ENCODE measurements around the gene APEX1. TPM values are rescaled to one million over a fixed set of nuclear protein-coding genes. Genes with fewer than 3 reads are reported as not detected.

APEX1 gene
- total RNA-seq, 4 donors from 2014 or later: 108 to 172 (median 137) TPM

DNA sequence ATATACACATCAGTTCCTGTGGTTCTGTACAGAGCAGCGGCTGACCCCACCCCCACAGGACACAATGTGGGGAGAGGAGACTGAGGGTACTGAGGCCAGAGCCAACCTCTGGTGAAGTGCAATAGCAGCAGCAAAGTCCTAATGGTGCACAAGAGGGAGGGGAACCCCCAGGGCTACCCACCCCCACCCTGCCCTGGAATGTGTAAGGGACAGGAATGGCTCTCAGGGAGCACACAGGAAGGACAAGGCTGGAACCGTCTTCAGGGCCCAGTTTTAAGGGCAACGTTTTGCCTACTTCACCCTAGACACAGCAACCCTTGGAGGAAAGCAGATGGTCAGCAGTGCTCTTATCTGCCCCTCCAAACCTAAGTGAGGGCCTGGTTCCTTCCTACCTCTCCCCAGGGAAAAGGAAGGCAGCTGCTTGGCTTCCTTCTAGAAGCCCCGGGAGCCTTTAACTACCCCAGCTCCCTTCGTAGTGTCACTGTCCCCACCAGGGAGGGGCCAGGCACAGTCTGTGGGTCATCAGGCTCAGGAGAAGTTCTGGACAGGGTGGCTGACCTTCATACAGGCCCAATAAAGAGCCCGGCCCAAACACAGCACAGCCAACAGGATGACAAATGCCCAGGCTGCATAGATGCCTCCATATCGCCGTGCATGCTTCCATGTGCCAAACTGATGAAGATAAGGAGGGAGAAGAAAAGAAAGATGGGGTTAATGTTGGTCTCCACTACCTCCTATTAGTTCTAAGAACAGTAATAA, 3.2 kb downstream of the APEX1 start:
- TF ChIP-seq, protein P1, sequence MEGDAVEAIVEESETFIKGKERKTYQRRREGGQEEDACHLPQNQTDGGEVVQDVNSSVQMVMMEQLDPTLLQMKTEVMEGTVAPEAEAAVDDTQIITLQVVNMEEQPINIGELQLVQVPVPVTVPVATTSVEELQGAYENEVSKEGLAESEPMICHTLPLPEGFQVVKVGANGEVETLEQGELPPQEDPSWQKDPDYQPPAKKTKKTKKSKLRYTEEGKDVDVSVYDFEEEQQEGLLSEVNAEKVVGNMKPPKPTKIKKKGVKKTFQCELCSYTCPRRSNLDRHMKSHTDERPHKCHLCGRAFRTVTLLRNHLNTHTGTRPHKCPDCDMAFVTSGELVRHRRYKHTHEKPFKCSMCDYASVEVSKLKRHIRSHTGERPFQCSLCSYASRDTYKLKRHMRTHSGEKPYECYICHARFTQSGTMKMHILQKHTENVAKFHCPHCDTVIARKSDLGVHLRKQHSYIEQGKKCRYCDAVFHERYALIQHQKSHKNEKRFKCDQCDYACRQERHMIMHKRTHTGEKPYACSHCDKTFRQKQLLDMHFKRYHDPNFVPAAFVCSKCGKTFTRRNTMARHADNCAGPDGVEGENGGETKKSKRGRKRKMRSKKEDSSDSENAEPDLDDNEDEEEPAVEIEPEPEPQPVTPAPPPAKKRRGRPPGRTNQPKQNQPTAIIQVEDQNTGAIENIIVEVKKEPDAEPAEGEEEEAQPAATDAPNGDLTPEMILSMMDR (IDR thresholded peaks at IDR 0.05; ENCODE audit: low read depth): no peak

DNA sequence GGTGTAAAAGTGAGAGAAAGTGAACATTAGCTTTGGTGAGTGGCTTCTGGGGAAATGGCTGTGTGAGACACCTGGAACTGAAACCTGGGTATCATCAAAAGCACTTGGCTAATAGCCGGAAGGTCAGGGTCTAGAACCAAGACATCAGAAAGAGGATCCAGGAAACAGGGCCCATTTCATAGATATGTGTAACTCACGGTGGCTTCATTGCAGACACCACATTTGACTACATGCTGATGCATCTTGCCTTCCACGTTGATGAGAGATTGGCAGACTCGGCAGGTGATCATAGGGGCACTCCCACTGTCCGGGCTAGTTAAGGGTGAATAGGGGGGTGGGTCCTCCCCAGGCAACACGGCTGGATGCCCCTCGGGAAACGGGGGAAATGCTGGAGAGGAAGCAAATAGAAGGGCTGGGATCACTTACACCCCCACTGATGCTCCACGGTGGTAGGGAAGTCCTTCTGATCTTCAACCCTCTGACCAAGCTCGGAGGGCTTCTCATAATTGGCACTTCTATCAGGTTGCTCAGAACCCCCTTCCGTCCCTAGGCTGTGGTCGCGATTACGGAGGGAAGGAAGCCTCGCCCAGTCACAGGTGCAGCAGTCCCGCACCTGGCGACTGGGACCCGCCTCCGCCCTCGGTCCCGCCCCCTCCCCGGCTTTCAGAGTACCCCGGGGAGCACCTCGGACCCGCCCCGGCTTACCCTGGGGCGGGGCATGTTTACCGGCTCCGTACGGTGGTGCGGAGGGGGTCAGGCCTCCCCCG, 5.6 kb downstream of the APEX1 start:
- TF ChIP-seq, protein P1 (IDR thresholded peaks at IDR 0.05; ENCODE audit: low read depth): no peak

DNA sequence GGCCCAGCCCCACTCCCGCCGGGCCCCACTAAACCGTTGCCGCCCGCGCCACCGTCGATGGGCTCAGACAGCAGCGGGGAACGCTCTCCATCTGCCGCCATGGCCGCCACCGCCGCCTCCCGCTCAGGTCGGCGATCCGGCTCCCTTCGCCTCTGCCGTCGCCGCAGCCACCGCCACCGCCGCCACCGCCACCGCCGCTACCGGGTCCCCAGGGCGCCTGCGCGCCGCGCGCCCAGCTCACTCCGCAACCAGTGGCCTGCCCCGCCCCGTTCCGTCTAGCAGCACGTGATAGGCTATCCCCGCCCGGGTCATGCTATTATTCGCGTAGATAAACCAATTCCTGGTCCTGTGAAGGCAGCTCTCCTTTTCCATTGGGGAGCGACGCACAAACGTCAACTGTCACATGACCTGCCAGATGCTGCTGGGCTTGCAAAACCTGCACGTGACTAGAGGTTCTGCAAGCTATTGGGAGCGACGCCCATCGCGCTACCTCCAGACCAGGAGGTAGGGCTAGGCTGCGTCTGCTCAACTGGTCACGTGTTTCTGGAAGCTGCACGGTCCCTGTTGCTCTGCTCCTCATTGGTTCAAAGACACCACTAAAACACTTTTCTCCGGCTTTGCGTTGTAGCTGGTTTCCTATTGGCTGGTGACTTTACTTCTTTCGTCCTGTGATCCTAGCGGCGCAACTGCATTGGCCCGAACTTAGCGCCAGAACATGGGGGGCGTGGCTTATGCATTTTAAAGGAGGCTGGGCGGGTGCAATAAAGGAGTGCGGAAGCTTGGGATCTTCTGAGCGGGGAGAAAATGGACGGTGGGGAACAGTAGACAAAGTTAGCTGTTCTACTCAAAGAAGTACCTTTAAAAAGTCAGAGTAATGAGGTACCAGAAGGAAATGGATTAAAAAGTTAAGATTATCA, 6.5 kb downstream of the APEX1 start, which contains the start of gene PIP4P1:
PIP4P1 (minus strand) TSS at position 210 of the 917 bp plus-strand sequence; CDS start at position 101, 109 bp downstream.
- TF ChIP-seq, protein P1 (IDR thresholded peaks at IDR 0.05; ENCODE audit: low read depth): no peak

DNA sequence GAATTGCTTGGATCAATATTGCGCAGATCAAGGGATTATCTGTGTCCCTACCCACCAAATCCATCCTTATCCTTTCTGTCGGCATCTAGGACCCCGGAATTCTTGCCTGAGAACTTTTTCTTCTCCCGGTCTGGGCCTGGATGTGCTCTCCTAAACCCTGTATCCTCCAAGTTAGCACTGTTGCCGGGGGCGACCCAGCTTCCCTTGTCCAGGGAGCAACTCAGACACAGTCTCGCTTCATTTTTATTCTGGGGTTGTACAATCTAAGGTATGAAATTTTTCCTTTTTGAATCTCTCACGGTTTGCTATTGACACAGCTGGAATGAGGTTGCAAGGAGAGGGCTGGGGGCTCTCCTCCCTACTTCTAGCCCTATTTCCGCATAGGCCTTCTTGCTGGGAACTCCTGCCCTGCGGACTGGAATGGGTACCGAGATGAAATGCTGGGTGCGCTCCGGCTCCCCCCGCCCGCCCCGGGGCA, 13.8 kb downstream of the APEX1 start:
- TF ChIP-seq, protein P1 (IDR thresholded peaks at IDR 0.05; ENCODE audit: low read depth): no peak

DNA sequence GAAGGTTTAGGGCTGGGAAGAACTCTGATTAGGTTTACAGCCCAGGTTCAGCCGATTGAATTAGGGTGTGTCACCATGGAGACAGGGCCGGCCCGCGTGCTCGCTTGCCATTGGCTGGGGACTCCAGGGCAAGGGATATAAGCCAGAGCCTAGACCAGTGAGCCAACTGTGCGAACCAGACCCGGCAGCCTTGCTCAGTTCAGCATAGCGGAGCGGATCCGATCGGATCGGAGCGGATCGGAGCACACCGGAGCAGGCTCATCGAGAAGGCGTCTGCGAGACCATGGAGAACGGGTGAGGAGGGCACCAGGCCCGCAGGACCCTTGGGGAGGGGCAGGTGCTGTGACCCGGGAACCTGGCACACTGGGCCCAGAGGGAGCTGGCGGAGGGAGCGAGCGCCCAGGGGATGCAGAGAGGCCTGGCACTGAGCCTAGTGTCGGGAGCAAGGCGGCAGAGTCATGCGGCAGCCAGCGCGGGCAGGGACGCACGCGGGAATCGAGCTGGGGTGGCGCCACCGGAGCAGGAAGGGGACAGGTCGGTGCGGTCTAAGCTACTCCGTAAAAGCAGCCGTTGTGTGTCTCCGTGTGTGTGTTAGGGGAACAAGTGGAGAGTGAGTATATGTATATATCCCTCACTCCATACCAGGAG, 14.3 kb downstream of the APEX1 start, which contains the start of gene PNP:
PNP (plus strand) TSS at position 165 of the 648 bp plus-strand sequence; CDS start at position 284, 119 bp downstream.
- TF ChIP-seq, protein P1 (IDR thresholded peaks at IDR 0.05; ENCODE audit: low read depth): no peak

DNA sequence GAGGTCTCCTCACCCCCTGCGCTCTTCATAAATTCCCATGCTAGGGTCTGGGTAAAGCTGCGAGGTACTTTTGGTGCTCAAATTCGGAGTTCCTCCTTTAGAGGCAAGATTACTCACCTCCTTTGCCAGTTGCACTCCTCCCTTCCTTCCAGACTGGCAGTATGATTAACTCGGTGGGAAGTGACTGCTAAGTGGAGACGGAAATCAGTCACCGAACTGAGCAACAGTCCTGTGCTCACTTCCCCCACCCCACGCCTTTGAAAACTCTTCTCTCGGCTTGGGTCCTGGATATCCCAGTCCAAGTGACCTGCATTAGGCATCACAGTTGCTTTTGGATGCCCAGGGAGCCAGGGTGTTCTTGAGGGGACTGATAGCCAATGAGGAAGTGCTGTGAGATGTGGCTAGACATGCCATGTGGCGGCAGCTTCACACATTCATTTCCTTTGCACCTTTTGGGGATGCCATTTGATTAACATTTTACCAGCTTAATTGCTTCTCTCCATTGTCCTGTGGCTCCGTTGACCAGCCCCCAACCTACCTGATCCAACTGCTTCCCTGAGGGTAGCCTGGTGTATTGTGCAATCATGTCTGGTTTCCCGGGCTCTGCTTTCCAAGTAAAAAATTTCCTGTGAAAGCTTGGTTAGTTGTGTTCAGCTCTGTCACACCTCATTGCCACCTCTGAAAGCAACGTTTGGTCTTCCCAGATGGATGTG, 15.0 kb downstream of the APEX1 start:
- TF ChIP-seq, protein P1 (IDR thresholded peaks at IDR 0.05; ENCODE audit: low read depth): no peak
